GM21825 (cell line): ENCODE measurements around the gene CD2AP.

Experiments used
- ATAC-seq: cut with Tn5 transposase; IDR thresholded peaks from one replicate; pipeline ENCODE4 v1.9.1; 2021; ENCODE audit warnings: mild to moderate bottlenecking, moderate library complexity; ENCODE audit not compliant: unreplicated experiment

The CD2AP gene

GRCh38 chr6:47671777-47672176 lies 194.2 kb downstream of the CD2AP start:
- no peak for ATAC-seq

GRCh38 chr6:47672816-47673215 lies 195.2 kb downstream of the CD2AP start:
- no peak for ATAC-seq

GRCh38 chr6:47674673-47675072 lies 197.1 kb downstream of the CD2AP start:
- ATAC-seq: no peak
